Effector CD4-positive, alpha-beta T cell (primary cell): ENCODE data around the gene G3BP1.
A peak's percentile ranks its signal among the peaks of the same experiment; 100 is the strongest.
"Not testable (repeated sequence)": the region's sequence is repeated elsewhere in the genome, so short reads cannot be mapped to it uniquely, and the experiment has no call there.

Experiments used
- DNase-seq: peaks from one replicate; pipeline ENCODE4 v3.0.0-alpha.2; 2020

The G3BP1 gene

DNA sequence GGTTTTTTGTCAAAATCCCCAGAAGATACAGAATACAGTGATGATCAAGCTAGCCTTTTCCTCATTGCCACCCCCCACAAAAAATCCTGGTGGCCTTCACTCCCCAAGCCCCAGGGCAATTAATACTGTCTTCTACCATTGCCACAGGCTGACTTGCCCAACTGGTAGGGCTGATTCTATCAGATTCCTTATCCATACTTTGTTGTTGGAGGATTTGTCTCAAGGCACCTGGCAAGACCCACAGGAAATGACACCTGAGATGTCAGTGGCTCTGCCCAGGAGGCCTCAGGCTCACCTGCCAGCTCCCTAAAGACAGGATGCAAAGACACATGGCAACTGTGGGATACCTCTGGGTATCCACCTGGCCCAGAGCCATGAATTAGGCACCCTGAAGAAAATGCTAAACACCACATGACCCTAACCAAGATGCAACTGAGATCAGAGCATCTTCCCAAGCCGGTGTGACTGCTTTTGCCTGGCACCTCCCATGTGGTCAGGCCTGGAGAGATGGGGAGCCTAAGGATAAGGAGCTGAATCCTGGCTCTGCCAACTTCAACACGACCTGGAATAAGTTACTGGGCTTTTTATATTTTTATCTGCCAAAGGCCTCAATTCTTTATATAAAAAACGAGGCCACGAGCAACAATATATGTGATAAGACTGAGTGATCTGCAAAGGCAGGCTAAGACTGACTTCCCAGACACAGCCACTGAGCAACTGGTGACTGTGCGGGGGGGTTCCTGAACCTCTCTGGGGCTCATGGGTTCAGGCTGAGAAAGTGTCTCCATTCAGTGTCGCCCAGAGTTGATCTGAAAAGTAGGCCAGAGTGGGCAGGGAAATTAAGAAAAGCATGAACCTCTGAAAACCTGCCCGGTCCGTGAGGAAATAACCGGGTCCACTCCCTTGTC, 14.3 kb upstream of the G3BP1 start:
- peak; percentile 25 for DNase-seq

DNA sequence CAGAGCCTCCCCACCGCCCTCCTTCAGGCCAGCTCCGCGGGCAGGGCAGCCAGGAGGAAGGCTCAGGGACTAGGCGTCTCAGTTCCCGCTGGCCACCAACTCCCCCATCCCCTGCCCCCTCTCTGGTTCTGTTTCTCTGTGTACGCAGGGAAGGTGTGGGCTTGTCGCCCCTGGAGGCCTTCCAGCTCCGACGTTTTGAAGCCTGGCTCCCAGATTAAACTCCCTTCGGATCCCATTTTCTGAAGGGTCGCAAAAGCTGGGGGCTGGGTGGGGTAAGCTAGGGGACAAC, 13.7 kb upstream of the G3BP1 start:
- DNase-seq, result no peak

DNA sequence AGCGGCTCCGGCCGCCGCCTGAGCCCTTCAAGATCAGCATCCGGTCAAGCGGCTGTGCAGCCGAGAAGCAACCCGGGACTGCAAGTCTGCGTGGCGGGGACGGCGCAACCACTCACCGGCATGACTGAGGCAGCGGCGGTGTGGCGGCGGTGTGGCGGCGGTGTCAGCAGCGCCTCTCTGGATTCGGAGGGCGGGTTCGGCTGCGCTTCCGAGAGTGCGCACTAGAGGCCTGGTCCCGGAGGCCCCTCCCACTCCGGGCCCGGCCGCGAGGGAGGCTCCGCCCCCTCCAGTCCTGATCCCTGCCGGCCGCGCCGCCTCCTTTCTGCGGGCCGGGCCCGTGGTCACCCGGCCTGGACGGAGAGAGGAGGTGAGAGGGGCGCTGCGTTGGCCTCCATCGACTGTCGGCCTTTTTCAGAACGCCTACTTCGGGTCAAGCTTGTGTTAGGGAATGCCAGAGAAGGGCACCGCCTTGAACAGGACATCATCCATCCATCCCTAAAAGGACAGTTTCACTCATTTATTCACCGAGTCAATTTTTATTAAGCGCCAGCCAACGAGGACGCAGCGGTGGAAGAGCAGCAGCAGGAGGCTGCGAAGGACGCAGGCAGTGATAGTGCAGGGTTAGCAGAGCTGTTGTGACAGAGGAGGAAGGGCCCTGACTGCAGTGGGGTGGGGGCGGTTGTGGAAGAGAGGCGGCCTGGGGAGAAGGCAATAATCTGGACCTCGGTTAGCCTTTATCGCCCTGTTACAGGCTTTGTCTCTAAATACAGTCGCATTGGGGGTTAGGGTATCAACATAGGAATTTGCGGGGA, 13.1 kb upstream of the G3BP1 start, which contains the start of gene ATOX1:
Gene ATOX1, minus strand, starts transcription at position 202 of the 812 bp plus-strand sequence. Its CDS starts 80 bp downstream, at position 122.
- peak; percentile 89 for DNase-seq

DNA sequence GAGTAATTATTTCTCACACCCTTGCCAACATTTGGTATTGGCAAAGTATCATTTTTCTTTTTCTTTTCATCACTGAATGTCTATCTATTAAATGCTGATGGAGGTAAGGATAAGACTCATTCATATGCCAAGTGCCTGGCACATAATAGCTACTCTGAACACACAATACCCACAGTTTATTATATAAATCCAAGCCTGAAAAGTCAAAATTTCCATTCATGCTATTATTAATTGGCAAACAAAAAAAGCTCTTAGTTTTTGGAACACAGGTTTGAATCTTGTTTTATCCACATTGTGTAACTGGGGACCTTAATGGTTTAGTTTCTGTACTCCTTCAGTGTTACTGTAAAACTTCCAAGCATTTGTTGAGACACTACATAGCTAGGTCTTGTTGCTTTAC, 7.0 kb upstream of the G3BP1 start:
- no peak for DNase-seq

DNA sequence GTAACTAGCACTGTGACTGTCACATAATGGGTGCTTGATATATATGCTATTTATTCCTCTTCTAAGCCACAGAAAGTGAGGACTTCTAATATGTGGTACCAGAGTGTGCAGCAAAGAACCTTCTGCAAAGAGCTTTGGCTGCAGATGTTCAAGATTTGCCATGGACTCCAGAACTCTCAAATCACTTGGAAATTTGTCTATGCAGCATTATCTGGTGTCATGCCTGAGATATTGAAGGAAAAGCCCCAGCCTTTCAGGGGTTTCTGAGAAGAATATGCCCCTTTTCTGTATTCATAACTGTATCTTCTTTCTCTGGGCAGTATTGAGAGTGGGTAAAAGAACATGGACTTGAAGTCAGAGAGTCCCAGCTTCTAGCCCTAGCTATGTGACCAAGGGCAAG, 4.8 kb upstream of the G3BP1 start:
- DNase-seq, result no peak

DNA sequence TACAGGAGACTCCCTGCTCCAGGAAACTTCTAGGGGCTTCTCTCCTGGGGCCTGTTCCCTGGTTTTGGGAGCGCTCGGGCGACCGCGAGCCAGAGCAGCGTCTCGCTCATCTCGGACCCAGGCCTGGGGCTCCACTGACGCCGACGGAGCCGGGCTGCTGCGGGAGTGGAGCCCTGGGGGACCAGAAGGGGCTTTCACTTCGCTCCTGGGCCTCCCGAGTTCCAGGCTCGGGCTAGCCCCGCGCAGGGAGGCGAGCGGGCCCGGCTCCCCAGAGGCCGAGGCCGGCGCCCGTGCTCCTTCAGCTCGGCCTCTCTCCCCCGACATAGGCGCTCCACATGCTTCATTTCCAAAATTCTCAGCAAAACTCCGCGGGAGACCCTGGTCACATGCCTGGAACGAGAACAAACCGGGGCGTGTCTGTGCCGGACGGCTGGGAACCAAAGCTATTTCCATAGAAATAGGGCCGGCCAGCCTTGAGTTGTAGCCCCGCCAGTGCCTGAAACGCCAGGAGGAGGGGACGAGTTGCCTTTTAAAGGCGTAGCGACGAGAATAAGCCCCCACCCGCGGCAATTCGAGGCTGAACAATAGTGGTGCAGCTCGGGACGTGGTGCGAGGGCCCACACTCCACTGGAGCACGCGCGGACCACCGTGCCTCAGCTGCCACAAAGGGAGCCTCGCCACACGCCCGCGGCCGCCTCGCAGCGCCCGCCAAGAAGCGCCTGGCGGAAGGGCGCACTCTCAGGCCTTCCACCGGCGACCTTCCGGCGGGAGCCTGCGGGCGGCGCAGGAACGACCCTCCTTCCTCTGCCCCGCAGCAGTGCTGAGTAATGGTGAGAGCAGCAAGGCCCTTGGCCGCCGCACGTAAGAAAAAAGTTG, 1.1 kb upstream of the G3BP1 start:
- no peak for DNase-seq

DNA sequence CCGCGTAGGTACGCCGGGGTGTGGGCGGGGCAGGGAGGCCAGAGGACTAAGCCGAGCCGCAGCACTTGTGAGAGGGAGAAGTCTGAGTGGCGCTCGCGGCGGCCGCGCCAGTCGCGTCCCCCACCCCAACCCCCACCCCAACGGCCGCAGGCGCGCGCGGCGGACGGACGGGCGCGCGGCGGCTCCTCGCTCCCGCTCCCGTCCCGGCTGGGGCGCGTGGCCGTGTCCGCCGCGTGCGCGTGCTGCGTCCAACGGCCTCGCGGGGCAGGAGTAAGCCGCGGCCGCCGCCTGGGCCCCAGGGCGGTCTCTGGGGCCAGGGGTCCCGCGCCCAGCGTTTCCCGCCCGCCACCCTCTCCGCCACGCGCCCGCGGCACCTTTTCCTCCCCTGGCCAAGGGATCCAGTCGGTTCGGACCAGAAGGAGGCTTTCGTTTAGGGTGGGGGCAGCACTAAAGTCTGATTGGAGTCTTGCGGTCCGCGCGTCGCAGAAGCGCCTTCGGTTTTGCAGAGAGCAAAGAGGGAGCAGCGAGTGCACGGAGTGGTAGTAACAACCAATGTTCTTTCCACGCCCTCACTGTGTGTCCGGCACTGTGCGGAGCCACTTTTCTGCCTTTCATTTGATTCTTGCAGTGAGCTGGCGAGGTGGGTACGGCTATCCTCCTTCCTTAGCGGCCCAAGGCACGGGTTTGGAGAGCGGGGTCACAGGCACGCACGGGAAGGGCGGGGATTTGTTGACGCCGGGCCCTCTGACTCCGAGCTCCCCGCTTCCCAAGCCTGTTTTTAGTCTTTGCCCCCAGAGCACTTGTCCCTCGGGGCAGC, 483 bp downstream of the G3BP1 start:
- DNase-seq, result peak; percentile 28

DNA sequence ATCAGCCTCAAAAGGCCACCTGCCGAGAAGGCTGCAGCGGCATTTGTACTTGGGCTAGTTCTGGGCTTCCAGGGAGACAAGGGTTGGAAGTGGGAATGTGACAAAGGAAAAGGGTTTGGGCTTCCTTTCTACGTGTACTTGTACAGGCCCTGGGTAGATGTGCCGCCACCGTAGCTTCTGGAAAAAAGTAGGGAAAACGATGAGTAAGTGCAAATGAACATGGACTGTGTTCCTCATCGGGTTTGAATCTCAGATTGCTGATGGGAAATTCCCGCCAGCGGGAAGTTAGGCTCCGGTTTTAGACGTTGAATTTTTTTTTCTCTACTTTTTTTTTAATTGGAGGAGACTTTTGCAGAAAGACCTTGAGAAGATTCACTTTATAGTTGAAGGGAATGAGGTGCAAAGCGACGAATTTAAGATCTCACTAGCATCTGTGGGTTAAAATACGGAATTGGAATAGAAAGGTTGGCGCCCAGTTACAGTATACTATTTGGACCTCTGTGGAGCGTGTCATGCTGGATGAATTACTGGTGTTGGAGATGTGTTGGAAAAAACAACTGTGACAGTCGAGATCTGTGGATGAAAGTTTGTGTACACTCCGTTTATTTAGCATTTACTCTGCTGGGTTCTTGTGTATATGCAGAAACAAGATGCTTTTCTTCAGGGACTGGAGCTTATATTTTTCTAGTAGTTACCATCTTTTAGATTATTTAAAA, 1.2 kb downstream of the G3BP1 start:
- no peak for DNase-seq

DNA sequence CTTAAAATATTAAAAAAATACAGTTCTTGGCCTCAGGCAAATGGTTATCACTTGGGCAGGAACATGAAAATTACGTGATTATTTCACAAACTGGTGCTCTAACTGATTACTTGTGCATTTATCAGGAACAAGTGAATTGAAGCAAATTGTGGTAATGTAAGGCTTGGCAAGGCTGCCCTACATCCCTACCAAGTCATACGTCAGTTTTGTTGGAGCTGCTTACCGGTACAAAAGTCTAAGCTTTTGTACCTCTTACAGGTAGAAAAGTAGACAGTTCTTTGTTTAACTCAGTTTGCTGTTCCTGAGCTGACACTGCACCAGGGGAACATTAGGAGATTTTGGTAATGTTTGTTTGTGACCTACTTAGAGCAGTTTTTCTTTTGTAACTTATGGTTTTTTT, 2.2 kb downstream of the G3BP1 start:
- DNase-seq, result no peak

DNA sequence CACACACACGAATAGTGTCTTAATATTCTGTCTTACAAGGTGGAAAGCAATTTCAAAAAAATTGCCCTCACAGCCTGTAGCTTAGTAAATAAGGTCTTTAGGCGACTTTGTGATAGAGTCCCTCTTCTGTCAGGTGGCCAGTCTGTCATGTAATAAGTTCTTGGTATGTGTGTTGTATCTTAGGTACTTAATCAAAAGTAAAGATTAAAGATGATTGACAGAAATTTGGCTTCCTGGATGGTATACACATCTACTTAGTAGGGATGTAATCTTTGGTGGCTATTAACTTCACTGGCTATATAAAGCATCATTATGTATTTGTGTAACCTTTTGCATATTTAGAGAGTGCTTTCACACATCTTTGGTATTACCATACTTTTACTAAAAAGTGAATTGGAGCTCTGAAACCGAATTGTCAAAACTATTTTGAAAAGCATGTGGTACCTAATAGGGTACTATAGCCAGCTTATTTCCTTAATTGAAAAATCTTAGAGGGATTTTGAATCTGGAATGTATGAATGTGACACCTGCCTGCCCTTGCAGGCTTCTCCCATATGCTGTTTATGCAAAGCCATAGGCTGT, 3.4 kb downstream of the G3BP1 start:
- no peak for DNase-seq

DNA sequence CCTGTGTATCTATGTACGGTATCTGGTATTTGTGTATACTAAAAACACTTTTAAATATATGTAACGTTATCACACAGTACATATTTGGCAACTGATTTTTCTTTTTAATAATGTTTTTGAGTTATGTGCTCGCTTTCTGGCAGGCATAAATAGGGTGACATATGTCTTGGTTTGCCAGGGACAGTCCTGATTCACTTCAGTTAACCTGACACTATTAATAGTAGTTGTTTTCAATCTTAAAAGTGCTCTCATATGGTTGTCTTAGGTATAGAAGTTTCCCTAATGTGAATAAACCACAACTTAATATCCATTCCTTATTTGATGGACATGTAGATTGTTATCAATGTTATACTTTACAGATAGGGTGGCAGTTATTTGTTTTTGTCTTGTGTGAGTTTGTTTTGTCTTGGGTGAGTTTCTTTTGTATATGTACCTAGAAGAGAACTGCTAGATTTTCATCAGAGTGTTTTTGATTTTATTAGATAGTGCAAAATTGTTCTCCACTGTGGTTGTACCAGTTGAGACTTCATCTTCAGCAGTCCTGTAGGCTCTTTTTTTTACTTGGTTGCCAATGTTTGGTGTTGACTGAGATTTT, 7.9 kb downstream of the G3BP1 start:
- DNase-seq, result no peak

DNA sequence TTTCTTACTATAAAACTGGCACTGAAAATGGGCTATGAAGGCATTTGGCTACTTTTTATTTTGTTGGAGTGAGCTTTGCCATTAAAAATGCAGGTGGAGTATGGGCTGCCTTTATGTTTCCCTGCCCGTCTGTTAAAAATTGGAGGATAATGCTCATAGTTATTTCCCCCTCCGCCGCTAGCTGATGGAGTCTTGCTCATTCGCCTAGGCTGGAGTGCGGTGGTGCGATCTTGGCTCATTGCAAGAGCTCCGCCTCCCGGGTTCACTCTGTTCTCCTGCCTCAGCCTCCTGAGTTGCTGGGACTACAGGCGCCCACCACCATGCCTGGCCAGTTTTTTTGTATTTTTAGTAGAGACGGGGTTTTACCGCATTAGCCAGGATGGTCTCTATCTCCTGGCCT, 8.6 kb downstream of the G3BP1 start:
- no peak for DNase-seq

DNA sequence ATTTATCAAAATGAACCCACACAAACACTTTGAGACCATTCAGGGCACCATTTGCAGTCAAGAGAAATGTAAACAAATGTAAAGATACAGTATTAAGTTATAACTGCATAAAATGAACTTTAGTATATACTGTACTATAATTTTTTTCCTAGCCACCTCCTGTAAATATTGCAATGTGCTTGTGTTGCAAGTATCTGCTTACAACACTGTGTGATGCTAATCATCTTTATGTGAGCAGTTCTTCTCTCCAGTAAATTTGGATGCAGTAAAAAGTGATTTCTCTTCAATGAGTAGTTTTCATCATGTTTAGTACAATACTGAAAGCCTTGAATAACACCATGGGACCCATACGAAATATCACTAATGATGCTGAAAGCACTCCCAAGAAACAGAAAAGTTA, 9.4 kb downstream of the G3BP1 start:
- DNase-seq, result no peak

DNA sequence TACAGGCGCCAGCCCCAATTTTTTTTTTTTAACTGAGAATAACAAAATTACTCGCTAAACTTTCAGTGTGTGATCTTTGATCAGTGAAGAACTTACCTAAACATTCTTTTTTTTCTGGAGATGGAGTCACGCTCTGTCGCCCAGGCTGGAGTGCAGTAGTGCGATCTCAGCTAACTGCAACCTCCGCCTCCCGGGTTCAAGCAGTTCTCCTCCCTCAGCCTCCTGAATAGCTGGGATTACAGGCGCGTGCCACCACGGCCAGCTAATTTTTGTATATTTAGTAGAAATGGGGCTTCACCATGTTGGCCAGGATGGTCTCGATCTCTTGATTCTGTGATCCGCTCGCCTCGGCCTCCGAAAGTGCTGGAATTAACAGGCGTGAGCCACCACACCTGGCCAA, 11.9 kb downstream of the G3BP1 start:
- DNase-seq, result not testable (repeated sequence)

DNA sequence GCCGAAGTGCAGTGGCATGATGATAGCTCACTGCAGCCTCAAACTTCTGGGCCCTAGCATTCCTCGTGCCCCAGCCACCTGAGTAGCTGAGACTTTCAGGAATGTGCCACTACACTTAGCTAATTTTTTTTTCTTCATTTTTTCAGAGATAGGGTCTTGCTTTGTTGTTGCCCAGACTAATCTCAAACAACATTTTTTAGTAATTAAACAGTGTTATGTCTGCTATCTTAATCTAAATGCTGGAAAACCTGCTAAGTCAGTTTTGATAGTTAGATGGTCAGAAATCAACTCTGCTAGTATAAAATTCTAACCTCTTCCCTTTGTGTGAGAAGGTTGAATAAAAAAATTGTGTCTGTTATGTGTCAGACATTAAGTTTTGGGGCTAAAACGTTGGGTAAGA, 12.4 kb downstream of the G3BP1 start:
- no peak for DNase-seq

DNA sequence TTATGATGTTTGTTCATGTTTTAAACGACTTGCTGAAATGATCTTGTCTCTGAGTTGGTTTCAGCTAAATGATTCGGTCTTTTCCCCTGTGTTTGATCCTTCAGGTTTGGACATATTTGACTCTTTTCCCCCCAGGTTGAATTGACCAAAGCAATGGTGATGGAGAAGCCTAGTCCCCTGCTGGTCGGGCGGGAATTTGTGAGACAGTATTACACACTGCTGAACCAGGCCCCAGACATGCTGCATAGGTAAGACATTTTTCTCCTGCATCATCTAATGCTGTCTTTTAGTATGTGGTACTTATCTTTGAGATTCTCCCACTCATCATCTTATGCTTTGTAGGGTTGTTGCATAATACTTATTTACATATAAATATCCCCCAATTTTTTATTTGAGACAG, 14.7 kb downstream of the G3BP1 start:
- DNase-seq, result no peak

DNA sequence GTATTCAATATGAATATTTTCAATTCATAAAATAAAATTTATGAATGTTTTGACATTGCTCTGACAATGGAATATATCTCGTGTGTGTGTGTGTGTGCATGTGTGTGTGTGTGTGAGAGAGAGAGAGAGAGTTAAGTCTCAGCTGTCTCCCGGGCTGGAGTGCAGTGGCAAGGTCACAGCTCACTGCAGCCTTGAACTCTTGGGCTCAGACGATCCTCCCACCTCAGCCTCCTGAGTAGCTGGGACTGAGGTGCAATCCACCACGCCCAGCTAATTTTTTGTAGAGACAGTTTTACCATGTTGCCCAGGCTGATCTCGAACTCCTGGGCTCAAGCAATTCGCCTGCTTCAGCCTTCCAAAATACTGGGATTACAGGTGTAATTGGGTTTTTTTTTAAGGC, 16.1 kb downstream of the G3BP1 start:
- DNase-seq, result no peak

DNA sequence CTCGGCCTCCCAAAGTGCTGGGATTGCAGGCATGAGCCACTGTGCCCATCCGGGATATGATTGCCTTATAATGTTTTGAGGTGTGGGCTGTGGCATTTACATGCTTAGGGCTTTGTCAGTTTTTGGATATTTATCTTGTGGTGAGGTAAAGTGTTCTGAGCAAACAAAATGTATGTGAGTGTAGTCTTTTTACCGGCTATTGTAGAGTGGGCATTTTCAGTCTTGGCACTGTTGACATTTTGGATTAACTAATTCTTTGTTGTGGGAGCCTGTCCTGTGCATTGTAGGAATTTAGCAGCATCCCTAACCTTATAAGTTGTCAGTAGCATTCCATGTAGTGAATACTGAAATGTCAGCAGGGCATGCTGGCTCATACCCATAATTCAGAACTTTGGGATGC, 21.6 kb downstream of the G3BP1 start:
- no peak for DNase-seq

DNA sequence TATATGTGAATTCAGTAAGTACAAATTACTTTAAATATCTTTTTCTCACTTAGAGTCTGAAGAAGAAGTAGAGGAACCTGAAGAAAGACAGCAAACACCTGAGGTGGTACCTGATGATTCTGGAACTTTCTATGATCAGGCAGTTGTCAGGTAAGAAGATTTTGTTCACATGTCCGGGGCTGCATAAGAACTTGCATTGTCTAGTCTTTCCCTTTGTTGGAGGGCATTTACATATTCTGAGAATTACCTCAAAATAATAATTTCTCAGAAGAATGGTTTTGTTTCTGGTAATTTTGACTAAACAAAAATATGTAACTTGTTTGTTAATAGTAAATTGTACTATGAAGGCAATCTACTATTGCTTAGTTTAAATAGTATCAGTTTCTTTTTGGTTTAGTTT, 23.7 kb downstream of the G3BP1 start:
- no peak for DNase-seq

DNA sequence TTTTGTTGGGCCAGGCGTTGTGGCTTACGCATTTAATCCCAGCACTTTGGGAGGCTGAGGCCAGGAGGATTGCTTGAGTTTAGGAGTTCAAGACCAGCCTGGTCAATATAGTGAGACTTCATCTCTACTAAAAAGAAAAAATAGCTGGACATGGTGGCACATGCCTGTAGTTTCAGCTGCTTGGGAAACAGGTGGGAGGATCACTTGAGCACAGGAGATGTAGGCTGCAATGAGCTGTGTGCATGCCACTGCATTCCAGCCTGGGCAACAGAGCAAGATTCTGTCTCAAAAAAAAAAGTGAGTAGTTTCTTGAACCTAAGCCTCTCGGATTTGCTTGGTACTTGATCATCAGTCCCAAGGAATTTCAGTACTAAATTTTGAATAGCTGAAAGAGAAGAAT, 26.9 kb downstream of the G3BP1 start:
- no peak for DNase-seq

DNA sequence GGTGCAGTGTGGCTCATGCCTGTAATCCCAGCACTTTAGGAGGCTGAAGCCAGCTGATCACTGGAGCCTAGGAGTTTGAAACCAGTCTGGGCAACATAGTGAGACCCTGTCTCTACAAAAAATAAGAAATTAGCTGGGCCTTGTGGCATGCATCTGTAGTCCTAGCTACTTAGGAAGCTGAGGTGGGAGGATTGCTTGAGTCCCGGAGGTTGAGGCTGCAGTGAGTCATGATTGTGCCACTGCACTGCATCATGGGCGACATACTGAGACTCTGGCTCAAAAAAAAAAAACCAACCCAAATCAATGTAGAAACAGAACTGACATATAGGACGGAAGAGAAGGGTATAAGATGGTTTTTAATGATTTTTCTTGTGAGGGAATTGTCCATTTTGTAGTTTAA, 27.7 kb downstream of the G3BP1 start:
- no peak for DNase-seq
